ENCODE measurements around the gene NUP43. TPM values are rescaled to one million over a fixed set of nuclear protein-coding genes. Genes with fewer than 3 reads are reported as not detected.

Gene NUP43
- total RNA-seq, 1 experiment from 2014 or later = 64.2 TPM

DNA sequence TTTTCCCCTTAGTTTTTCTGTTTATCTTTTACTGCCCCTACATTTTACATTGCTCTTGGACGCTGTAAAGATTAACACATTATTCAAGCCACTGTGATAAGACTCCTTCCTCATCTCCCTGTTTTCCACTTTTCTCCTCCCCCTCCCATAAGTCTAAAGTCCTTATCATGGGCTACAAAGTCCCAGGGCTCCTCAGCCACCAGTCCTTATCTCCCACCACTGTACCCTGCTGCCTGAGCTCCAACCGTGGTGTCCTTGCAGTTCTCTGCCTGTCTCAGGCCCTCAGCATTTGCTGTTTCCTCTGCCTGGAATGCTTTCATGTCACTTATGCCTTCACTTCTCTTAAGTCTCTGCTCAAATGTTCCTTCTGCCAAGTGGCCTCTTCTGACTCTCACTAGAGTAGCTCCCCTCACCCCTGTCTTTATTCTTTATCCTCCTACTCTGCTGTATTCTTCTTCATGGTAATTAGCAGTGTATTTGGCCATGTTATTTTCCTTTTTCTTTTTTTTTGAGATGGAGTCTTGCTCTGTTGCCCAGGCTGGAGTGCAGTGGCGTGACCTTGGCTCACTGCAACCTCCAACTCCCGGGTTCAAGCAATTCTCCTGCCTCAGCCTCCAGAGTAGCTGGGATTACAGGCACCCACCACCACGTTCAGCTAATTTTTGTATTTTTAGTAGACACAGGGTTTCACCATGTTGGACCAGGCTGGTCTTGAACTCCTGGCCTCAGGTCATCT is 17.7 kb downstream of the NUP43 start:
- H3K4me1 ChIP-seq = peaks cover 9% of the 10 kb centered on the region; the same call in 1 of the 2 replicates
- H3K27me3 Mint-ChIP-seq (ENCODE audit: insufficient read depth, unreplicated experiment) = no peaks in the 10 kb centered on the region
- no peaks in the 10 kb centered on the region for H3K9me3 Mint-ChIP-seq (ENCODE audit: unreplicated experiment)
- intact Hi-C loops (cut with micrococcal nuclease; ENCODE audit: unreplicated experiment) = loop anchor here (10.0 kb wide), 1 partner anchor 286 kb away; no protein-coding TSS in a partner anchor
- no peaks in the 10 kb centered on the region for H3K36me3 ChIP-seq (ENCODE audit: control insufficient read depth, insufficient read depth, low read length)
- H3K36me3 Mint-ChIP-seq (ENCODE audit: insufficient read depth, unreplicated experiment) = peaks cover 66% of the 10 kb centered on the region
- no peak for DNase-seq
- H3K4me3 Mint-ChIP-seq (ENCODE audit: unreplicated experiment) = no peak overlapping the region
- no TSS peak for BruUV-seq (replicated peaks)
- ChIA-PET POLR2A (no interaction called here), CTCF (no interaction called here)
- TF ChIP-seq CTCF (IDR thresholded peaks at IDR 0.05; ENCODE audit: insufficient read depth in 1 of 2, low read depth in 1 of 2, low read length in 1 of 2, severe bottlenecking in 1 of 2, unreplicated experiment in 1 of 2) = no peak
- no peak overlapping the region for H3K4me3 ChIP-seq (ENCODE audit: low read depth, low read length)
- H3K9me3 ChIP-seq = no peaks in the 10 kb centered on the region
- H3K27ac Mint-ChIP-seq (ENCODE audit: unreplicated experiment) = no peak overlapping the region
- H3K27me3 ChIP-seq (replicated peaks; ENCODE audit: control insufficient read depth, insufficient read depth, low read length) = no peaks in the 10 kb centered on the region
- peaks cover 7% of the 10 kb centered on the region for H3K4me1 Mint-ChIP-seq (ENCODE audit: low read depth, unreplicated experiment)

GRCh38 chr6:149727793-149728498 is 18.4 kb downstream of the NUP43 start:
- H3K27me3 ChIP-seq (replicated peaks; ENCODE audit: control insufficient read depth, insufficient read depth, low read length) = no peaks in the 10 kb centered on the region
- peaks cover 9% of the 10 kb centered on the region; the same call in 1 of the 2 replicates for H3K4me1 ChIP-seq
- H3K36me3 Mint-ChIP-seq (ENCODE audit: insufficient read depth, unreplicated experiment) = peaks cover 72% of the 10 kb centered on the region
- H3K9me3 ChIP-seq = no peaks in the 10 kb centered on the region
- no peak overlapping the region for H3K27ac Mint-ChIP-seq (ENCODE audit: unreplicated experiment)
- no peaks in the 10 kb centered on the region for H3K27me3 Mint-ChIP-seq (ENCODE audit: insufficient read depth, unreplicated experiment)
- ChIA-PET POLR2A (no interaction called here), CTCF (no interaction called here)
- H3K4me1 Mint-ChIP-seq (ENCODE audit: low read depth, unreplicated experiment) = peaks cover 7% of the 10 kb centered on the region
- BruUV-seq (replicated peaks) = no TSS peak
- no peak overlapping the region for H3K4me3 ChIP-seq (ENCODE audit: low read depth, low read length)
- no peaks in the 10 kb centered on the region for H3K36me3 ChIP-seq (ENCODE audit: control insufficient read depth, insufficient read depth, low read length)
- TF ChIP-seq CTCF (IDR thresholded peaks at IDR 0.05; ENCODE audit: insufficient read depth in 1 of 2, low read depth in 1 of 2, low read length in 1 of 2, severe bottlenecking in 1 of 2, unreplicated experiment in 1 of 2) = no peak
- intact Hi-C loops (cut with micrococcal nuclease; ENCODE audit: unreplicated experiment) = loop anchor here (10.0 kb wide), 1 partner anchor 287 kb away; no protein-coding TSS in a partner anchor
- no peaks in the 10 kb centered on the region for H3K9me3 Mint-ChIP-seq (ENCODE audit: unreplicated experiment)
- no peak overlapping the region for H3K4me3 Mint-ChIP-seq (ENCODE audit: unreplicated experiment)
- no peak for DNase-seq

GRCh38 chr6:149725785-149726184 is 20.5 kb downstream of the NUP43 start:
- Mint-ChIP-seq H3K9me3 (ENCODE audit: unreplicated experiment) (no peaks in the 10 kb centered on the region), H3K4me3 (ENCODE audit: unreplicated experiment) (no peak overlapping the region), H3K27me3 (ENCODE audit: insufficient read depth, unreplicated experiment) (no peaks in the 10 kb centered on the region), H3K4me1 (ENCODE audit: low read depth, unreplicated experiment) (peaks cover 7% of the 10 kb centered on the region), H3K27ac (ENCODE audit: unreplicated experiment) (no peak overlapping the region), H3K36me3 (ENCODE audit: insufficient read depth, unreplicated experiment) (peaks cover 57% of the 10 kb centered on the region)
- H3K27me3 ChIP-seq (replicated peaks; ENCODE audit: control insufficient read depth, insufficient read depth, low read length) = no peaks in the 10 kb centered on the region
- intact Hi-C loops (cut with micrococcal nuclease; ENCODE audit: unreplicated experiment) = loop anchor here (10.0 kb wide), 1 partner anchor 289 kb away; no protein-coding TSS in a partner anchor
- no peak overlapping the region for H3K4me3 ChIP-seq (ENCODE audit: low read depth, low read length)
- TF ChIP-seq CTCF (IDR thresholded peaks at IDR 0.05; ENCODE audit: insufficient read depth in 1 of 2, low read depth in 1 of 2, low read length in 1 of 2, severe bottlenecking in 1 of 2, unreplicated experiment in 1 of 2) = no peak
- ChIA-PET CTCF (no interaction called here), POLR2A (interaction anchor here (0.7 kb wide), 1 partner anchor 111 kb away, joined by 3 read pairs; no protein-coding TSS in a partner anchor)
- BruUV-seq (replicated peaks) = no TSS peak
- no peaks in the 10 kb centered on the region for H3K9me3 ChIP-seq
- no peak for DNase-seq
- H3K36me3 ChIP-seq (ENCODE audit: control insufficient read depth, insufficient read depth, low read length) = no peaks in the 10 kb centered on the region
- H3K4me1 ChIP-seq = peaks cover 9% of the 10 kb centered on the region; the same call in 1 of the 2 replicates

Data from Caco-2 (cell line).